ENCODE measurements around the gene SLC6A7. TPM values are rescaled to one million over a fixed set of nuclear protein-coding genes. Genes with fewer than 3 reads are reported as not detected.

SLC6A7 gene
- total RNA-seq, 1 donor from 2014 or later, result not detected

DNA sequence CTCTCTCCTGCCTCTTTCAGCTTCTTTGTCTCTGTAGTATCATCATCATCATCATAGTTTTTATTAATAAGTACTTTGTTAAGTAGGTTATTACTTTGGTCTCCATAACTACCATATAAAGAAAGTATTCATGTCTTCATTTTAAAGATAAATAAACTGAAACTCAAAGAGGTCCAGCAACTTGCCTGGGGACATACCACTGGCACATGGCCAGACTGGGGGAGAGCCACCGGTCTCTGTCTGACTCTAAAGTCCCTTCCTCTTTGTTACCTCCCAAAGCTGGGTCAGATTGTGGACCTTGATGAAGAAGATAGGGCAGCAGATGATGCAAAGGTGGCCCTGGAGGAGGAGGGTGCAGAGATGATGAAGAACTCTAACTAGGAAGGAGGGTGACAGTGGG lies 14.8 kb upstream of the SLC6A7 start:
- no peak for ATAC-seq

- no peak for ATAC-seq
These were observed 14.3 kb upstream of the SLC6A7 start for GRCh38 chr5:150175536-150175935.

- ATAC-seq, result no peak
These were observed 13.0 kb upstream of the SLC6A7 start for GRCh38 chr5:150176745-150177477.

- no peak for ATAC-seq
These were observed 12.1 kb upstream of the SLC6A7 start for GRCh38 chr5:150177721-150178120.

DNA sequence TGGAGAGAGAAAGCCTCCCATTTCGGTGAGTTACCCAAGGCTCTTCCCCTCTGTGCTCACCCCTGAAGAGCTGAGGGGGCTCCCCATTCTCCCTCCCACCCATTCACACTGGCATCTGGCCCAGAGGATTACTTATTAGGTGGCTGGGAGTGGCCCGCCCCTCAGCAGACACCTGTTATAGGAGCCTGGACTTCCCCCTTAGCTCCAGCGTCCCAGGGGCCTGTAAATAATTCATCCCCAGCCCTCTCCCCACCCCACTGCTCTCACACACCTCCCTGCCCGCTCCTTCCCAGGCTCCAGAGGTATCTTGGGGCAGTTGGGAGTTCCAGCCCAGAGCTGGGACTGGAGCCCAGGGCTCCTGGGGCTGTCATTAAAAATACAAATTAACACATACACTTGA lies 11.6 kb upstream of the SLC6A7 start:
- ATAC-seq, result no peak

DNA sequence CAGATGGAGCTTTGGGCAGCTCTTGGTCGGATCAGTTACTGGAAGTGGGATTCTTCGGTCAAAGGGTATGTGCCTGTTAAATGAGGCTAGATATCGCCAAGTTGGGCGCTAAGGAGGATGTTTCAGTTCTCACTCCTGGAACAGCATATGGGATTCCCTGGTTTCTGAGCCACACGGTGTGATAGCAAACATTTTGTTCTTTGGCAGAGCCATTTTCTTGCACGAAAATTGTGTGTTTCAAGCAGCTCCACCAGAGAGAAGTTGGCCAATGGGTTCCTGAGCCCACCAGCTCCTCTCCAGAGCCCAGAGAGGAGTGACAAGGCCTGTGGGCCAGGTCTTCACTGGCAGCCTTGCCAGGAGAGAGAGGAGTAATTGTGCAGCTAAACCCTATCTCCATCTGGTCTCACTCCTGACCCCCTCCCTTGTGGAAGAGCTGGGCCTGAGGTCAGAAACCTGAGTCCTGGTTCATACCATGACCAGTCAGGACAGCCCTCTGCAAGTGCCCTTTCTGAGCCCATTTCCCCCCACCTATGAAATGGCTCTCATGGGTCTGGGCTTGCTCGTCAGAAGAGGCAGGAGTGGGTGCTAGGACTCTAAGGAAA lies 10.7 kb upstream of the SLC6A7 start:
- no peak for ATAC-seq

- no peak for ATAC-seq
These were observed 9.4 kb upstream of the SLC6A7 start for GRCh38 chr5:150180241-150181026.

- no peak for ATAC-seq
These were observed 8.8 kb upstream of the SLC6A7 start for GRCh38 chr5:150181027-150181426.

DNA sequence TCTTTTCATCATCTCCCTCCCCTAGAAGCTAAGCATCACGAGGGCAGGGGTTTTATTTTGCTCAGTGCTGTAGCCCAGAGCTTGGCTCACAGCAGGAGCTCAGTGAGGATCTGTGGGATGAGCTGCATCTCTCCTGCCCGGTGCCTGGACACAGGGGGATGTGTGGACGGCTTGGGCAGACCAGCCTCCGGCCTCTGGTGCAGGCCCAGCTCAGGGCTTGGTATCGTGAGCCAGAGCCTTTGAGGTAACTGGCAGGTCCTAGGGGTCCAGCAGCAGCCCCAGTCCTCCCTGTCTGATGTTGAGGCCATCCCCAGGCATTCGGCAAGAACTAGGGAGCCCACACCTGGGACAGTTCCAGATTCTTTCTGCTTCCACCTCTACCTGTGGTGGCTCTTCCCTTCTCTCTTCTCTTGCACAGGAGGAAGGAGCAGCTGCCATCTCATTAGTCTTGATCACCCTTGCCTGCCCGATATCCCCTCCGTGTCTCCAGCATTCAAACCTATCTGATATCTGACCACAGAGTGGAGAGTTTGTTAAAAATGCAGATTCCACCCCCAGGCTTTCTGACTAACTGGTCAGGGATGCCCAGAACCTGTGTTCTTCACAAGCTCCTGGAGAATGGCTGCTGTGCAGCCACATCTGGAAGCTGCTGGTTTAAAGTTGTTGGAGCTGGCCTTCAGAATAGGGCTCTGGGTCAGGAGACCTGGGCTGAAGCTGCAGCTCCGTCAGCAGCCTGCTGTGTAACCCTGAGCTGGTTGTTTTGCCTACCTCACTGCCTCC lies 7.9 kb upstream of the SLC6A7 start:
- ATAC-seq, result no peak

DNA sequence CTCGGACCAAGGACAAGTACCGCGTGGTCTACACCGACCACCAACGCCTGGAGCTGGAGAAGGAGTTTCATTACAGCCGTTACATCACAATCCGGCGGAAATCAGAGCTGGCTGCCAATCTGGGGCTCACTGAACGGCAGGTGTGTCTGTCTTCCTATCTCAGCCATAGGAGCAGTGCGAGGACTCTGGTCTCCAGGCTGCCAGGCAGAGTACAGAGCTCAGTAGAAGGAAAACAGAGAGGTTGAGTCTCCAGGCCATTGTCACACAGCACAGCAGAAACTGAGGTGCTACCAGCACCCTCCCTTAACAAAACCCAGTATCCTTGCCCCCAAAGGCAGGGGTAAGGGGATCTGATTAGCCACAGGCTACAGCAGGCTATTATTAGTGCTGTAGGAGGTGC lies 7.1 kb upstream of the SLC6A7 start:
- no peak for ATAC-seq

DNA sequence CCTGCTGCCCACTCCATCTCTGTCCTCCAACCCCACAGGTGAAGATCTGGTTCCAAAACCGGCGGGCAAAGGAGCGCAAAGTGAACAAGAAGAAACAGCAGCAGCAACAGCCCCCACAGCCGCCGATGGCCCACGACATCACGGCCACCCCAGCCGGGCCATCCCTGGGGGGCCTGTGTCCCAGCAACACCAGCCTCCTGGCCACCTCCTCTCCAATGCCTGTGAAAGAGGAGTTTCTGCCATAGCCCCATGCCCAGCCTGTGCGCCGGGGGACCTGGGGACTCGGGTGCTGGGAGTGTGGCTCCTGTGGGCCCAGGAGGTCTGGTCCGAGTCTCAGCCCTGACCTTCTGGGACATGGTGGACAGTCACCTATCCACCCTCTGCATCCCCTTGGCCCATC lies 6.4 kb upstream of the SLC6A7 start:
- ATAC-seq, result no peak

- ATAC-seq, result no peak
These were observed 5.9 kb upstream of the SLC6A7 start for GRCh38 chr5:150184006-150184405.

- no peak for ATAC-seq
These were observed 4.6 kb upstream of the SLC6A7 start for GRCh38 chr5:150184990-150185912.

DNA sequence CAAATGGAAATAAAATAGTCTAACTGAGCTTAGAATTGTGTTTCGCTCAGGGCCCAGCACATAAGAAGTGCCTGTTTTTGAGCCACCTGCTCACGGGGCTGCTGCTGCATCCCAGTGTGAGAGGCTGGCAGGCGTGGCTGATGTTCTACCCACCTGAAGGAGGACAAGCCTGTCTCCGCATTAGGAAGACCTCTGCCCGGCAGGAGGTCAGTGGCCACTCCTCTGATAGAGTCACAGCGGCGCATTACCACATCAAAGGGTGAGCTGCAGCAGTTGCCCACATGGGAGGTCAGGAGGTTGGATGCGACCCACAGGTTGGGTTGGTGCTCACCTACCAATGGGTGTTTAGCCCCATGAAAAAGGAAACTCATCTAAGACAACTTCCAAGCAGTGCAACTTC lies 3.7 kb upstream of the SLC6A7 start:
- ATAC-seq, result no peak

GRCh38 chr5:150186897-150187296 lies 3.0 kb upstream of the SLC6A7 start:
- no peak for ATAC-seq

- ATAC-seq, result no peak
These were observed 1.6 kb upstream of the SLC6A7 start for GRCh38 chr5:150188146-150188842.

GRCh38 chr5:150189326-150189725 lies 536 bp upstream of the SLC6A7 start:
- no peak for ATAC-seq

DNA sequence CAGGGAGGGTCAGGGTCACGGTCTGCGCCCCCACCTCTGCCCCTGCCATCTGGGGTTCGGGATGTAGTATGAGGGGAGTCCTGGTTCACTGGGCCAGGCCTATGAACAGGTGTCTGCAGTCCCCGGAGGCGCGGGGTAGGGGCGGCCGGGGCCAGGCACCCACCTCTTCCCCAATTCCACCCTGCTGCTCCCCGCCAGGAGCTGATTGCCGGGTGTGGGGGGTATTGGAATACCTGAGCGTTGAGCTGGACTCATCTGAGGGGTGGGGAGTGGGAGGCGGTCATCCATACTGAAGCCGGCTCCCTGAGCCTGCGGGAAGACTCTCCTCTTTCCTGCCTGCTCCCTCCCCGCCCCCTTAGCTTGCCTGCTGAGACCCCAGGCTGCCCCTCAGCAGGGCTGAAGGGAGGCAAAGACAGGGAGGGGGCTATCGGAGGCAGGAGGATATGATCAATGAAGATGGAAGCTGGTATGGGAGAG lies 679 bp downstream of the SLC6A7 start:
- ATAC-seq, result no peak

DNA sequence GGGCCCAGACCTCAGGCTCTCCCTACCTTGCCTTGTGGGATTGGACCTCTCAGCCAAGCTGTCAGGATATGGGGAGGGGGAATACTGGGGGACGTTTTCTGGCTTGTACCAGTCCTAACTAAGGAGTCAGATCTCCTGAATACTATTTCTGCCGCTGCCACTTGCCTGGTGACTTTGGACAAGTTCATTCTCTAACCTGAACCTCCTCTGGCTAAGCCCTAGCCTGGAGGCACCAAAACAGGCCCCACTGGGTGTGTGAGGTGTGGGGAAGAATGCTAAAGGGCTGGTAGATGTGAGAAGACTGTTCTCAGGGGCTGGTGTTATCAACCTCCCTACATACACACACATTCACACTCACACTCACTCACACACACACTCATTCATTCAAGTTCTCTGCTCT lies 1.1 kb downstream of the SLC6A7 start:
- ATAC-seq, result no peak

DNA sequence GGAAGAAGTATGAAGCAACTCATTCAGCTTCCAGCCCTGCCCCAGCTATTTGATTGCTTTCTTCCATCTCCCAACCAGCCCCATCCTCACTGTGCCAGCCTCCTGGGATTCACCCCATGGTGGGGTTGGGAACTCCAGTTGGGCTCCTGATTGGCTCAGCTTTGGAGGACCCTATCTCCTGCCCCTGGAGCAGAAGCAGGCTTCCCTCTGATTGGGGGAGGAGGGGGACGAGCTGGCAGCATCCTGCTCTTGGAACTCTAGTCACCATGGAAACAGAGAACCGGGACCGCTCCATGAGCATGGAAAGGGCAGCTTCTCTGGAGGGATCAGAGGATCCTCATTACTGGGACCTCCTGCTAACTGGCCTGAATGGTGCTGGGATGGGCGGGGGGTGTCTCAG lies 2.6 kb downstream of the SLC6A7 start:
- no peak for ATAC-seq
